CD4-positive, alpha-beta T cell treated with Interleukin-6 for 4 hours (primary cell): ENCODE measurements around the gene ZFP36.
A peak's percentile ranks its signal among the peaks of the same experiment; 100 is the strongest.
"Not testable (repeated sequence)": the region's sequence is repeated elsewhere in the genome, so short reads cannot be mapped to it uniquely, and the experiment has no call there.

Source experiments
- DNase-seq: peaks from one replicate; pipeline ENCODE4 v3.0.0-alpha.2; 2020; ENCODE audit warnings: mixed read lengths

Gene ZFP36

GRCh38 chr19:39406656-39407409 lies at the start of gene ZFP36:
TSS of gene ZFP36 (plus strand) at chr19:39406847. CDS start at chr19:39406905, 58 bp downstream.
- DNase-seq: peak; percentile 94

DNA sequence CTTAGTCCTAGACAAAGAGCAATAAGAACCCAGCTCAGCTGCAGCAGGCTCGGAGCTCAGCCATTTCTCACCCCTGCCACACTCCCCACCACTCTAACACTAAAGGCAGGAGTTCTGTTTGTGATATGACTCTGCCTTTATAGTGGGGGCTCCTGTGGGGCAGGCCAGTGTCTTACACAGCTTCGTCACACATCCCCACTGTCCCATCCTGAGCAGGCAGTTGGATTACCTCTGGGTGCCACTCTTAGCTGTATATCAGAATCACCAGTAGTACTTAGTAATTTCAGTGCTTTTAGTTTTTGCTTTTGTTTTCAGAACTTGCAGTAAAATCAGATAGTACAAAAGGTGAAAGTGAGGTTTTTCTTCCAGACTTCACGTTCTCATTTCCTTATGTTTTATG lies 47.6 kb upstream of the ZFP36 start:
- DNase-seq: no peak

DNA sequence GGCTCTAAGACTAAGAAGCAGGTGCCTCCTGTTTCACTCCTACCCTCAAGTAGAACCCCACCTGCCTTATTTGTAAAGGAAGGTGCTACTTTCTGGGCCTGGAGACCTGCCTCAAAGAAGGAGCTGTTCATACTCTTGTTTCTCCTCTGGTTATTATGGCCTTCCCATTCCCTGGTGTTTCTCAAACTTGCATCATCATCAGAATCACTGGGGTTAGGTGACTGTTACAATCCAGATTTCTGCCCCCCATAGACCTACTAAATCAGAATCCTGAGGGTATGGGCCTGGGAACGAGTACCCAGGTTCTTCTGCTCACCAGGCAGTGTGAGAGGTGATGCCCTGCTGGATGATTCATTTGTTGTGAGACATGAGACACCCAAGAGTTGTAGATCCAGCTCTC lies 46.0 kb upstream of the ZFP36 start:
- DNase-seq: no peak

GRCh38 chr19:39362682-39363657 lies 43.7 kb upstream of the ZFP36 start:
- no peak for DNase-seq

DNA sequence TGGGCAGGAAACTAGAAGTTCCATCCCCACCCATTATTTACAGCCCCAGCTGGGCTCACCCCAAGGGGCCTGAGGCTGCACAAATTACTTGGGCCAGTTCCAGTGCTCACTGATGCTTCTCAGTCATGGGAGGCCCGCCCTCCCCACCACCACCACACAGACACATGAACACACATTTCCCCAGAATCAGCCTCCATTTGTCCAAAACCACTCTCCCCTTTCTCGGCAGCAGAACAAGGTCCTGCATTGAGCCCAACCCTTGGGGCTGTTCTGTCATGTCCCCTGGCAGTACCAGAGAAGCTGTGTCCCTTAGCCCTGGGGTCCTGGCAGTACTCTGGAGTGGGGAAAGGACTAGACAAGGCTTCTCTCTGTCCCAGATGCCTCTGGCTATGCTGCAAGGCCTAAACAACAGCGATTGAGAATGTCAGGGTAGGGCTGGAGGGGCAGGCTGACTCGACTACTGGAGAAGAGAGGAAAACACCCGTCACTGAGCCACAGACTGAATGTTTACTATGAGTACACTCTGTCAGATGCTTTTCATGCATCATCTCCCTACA lies 42.7 kb upstream of the ZFP36 start:
- no peak for DNase-seq

GRCh38 chr19:39365531-39365930 lies 41.1 kb upstream of the ZFP36 start:
- no peak for DNase-seq

- DNase-seq: no peak
These were observed 37.4 kb upstream of the ZFP36 start for GRCh38 chr19:39369200-39369599.

- no peak for DNase-seq
These were observed 35.9 kb upstream of the ZFP36 start for GRCh38 chr19:39370735-39371134.

DNA sequence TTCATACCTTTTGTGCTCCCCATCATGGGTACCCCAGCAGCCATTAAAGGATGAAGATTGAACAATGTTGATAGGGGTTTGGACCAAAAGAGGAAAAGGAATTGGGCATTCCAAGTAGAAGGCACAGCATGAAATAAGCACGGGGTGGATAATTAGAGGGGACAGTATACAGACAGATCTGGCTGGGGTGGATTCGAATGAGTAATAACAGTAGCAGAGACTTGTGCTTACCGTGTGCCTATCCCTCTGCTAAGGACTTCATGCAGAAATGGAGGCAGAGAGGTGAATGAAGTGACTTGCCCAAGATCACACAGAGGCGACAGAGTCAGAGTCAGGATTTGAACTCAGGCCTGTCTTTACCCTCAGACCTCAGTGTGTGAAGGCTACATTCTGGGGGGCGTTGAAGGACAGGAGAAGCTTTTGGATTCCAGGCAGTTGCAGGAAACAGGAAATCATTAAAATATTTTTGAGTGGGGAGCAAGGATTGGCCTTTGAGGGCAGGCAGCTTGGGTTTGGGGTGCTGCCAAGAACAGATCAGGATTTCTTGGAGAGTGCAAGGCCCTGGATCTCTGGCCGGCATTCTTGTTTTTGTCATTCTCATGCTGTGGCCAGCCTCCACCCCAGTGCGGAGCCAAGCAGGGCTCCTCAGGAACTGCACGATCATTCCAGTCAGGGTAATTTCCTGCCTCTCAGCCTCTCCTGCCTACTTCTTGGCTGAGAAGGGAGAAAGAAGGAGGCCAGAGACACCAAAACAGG lies 34.4 kb upstream of the ZFP36 start:
- DNase-seq: no peak

- DNase-seq: no peak
These were observed 33.7 kb upstream of the ZFP36 start for GRCh38 chr19:39372941-39373340.

- no peak for DNase-seq
These were observed 30.7 kb upstream of the ZFP36 start for GRCh38 chr19:39375929-39376328.

GRCh38 chr19:39377373-39378362 lies 29.0 kb upstream of the ZFP36 start:
- DNase-seq: no peak

DNA sequence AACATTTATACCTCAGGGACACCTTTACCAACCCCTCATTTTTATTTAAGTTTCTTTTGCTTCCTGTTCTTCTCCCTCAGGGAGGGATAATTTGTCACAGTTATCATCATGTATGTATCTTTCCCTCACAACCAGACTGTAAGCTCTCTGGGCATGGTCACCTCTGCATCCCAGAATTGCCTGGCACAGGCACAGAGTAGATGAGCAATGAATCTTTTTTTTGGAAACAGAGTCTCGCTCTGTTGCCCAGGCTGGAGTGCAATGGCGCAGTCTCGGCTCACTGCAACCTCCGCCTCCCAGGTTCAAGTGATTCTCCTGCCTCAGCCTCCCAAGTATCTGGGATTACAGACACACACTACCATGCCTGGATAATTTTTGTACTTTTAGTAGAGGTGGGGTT lies 27.3 kb upstream of the ZFP36 start:
- DNase-seq: not testable (repeated sequence)

GRCh38 chr19:39379865-39380396 lies 26.7 kb upstream of the ZFP36 start:
- no peak for DNase-seq

DNA sequence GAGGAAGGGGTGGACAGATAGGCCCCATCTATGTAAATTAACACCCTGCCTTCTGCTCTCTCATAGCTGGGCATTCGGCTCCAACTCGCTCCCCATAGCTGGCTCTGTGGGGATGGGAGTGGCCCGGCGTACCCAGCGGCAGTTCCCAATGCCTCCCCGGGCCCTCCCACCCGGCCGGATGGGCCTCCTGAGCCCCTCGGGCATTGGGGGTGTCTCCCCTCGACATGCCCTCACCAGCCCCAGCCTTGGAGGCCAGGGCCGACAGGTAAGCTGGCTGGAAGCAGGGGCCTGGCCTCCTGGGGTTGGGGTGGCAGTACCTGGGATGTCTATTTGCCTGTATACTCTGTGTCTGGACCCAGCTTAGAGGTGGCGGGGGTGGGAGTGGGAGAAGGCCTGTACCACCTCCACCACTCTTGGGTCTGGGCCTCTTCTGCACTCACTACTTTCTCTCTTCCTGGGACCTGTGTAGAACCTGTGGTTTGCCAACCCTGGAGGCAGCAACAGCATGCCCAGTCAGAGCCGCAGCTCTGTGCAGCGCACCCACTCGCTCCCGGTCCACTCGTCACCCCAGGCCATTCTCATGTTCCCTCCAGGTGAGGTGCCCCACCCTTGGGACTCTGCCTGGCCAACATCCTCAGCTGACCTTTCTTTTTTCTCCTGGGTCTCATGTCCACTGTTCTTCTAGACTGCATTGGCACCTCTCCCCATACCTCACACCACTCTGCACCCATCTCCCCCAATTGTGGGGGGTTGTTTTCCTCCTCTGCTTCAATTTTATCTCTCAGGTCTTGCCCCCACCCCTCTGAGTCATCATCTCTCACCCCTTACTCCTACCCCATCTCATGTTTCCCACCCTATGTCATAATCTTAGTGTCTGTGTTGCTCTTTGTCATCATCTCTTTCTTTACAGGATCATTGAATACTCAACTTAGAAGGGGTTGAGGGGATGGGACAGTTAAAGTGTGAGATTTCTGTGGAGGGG lies 25.8 kb upstream of the ZFP36 start:
- DNase-seq: no peak

- DNase-seq: no peak
These were observed 24.6 kb upstream of the ZFP36 start for GRCh38 chr19:39381910-39382611.

- no peak for DNase-seq
These were observed 23.4 kb upstream of the ZFP36 start for GRCh38 chr19:39382991-39383828.

DNA sequence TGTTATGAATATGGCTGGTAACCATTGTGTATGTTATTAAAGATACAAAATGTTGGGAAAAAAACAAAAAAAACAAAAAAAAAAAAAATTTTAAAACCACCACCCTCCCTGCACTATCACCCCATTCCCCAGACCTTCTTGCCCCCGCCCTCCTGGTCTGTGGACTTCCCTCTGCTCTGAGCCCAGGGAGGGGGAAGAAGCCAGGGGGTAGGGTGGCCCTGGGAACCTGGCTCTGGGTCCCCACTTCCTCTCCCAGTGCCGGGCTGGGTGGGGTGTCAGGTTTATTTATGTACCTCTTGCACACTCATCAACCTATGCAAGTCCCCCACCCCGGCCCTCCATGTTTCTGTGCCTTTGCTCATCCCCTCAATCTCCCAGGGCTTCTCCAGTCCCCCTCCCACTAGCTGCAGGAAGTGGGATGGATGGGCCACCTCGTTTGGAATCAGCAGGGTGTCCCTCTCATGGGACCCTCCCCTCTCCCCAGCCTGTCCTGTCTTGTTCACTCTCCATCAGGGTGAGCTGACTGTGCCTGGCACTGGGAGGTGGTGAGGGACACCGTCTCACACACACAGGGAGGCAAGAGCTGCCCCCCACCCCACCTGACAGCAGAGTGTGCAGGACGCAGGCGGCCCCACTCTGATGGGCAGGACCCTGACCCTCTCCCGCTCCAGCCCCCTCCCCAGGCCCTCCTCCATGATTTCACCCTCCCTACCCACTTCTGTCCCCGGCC lies 21.6 kb upstream of the ZFP36 start:
- no peak for DNase-seq
